GM23338 (cell line): ENCODE results near the gene CACNA1F. TPM values are rescaled to one million over a fixed set of nuclear protein-coding genes. Genes with fewer than 3 reads are reported as not detected.

Experiments
- ATAC-seq: fragments of 200-7000 bp; cut with Tn5 transposase; 3 replicates; pipeline ENCODE4 v1.9.1; 2020
- DNase-seq: peaks from one replicate; pipeline ENCODE4 v3.0.0-alpha.2; 2015; ENCODE audit warnings: low spot score
- H2AFZ ChIP-seq: fragments of 200-600 bp; sonication (generic); 2 replicates; pipeline ENCODE4 v1.8.0; 2016; ENCODE audit warnings: antibody characterized with exemption, mild to moderate bottlenecking, moderate library complexity
- H3F3A ChIP-seq: fragments of 200-600 bp; sonication (generic); replicated peaks from 2 replicates; pipeline ENCODE4 v1.8.0; 2017; ENCODE audit warnings: antibody characterized with exemption, mixed run types, low read depth
- H3K27ac ChIP-seq: fragments of 200-600 bp; sonication (generic); 2 replicates; pipeline ENCODE4 v1.6.1; 2016; ENCODE audit warnings: low read depth
- H3K27me3 ChIP-seq: fragments of 200-600 bp; sonication (generic); 2 replicates; pipeline ENCODE4 v1.8.0; 2016; ENCODE audit warnings: mild to moderate bottlenecking, mixed run types, moderate library complexity; ENCODE audit not compliant: insufficient read depth
- H3K36me3 ChIP-seq: fragments of 200-600 bp; sonication (generic); 2 replicates; pipeline ENCODE4 v1.8.0; 2016; ENCODE audit warnings: mild to moderate bottlenecking; ENCODE audit not compliant: insufficient read depth
- H3K4me1 ChIP-seq: fragments of 200-600 bp; sonication (generic); 2 replicates; pipeline ENCODE4 v1.8.0; 2016; ENCODE audit warnings: mild to moderate bottlenecking, moderate library complexity; ENCODE audit not compliant: insufficient read depth
- H3K4me2 ChIP-seq: fragments of 200-600 bp; sonication (generic); 2 replicates; pipeline ENCODE4 v1.7.1; 2017; ENCODE audit warnings: mixed run types
- H3K4me3 ChIP-seq: fragments of 200-600 bp; sonication (generic); 2 replicates; pipeline ENCODE4 v1.6.1; 2016; ENCODE audit warnings: mixed run types
- H3K79me2 ChIP-seq: fragments of 200-600 bp; sonication (generic); replicated peaks from 2 replicates; pipeline ENCODE4 v1.8.0; 2017; ENCODE audit warnings: mild to moderate bottlenecking; ENCODE audit not compliant: insufficient read depth
- H3K9me2 ChIP-seq: fragments of 200-600 bp; sonication (generic); 2 replicates; pipeline ENCODE4 v1.8.0; 2017; ENCODE audit not compliant: insufficient read depth
- H4K20me1 ChIP-seq: fragments of 200-600 bp; sonication (generic); replicated peaks from 2 replicates; pipeline ENCODE4 v1.8.0; 2017; ENCODE audit warnings: mild to moderate bottlenecking; ENCODE audit not compliant: insufficient read depth
- H3K27ac Mint-ChIP-seq: 2 replicates; pipeline ENCODE4 v1.8.0; 2020; ENCODE audit warnings: inconsistent platforms, mild to moderate bottlenecking, moderate library complexity, mixed read lengths
- H3K27me3 Mint-ChIP-seq: 3 replicates; pipeline ENCODE4 v1.8.0; 2022; ENCODE audit warnings: low read depth, mild to moderate bottlenecking, moderate library complexity, mixed read lengths, inconsistent platforms; ENCODE audit not compliant: insufficient read depth, poor library complexity
- H3K36me3 Mint-ChIP-seq: 3 replicates; pipeline ENCODE4 v1.8.0; 2021; ENCODE audit warnings: low read depth, mild to moderate bottlenecking, inconsistent platforms, moderate library complexity, mixed read lengths
- H3K4me1 Mint-ChIP-seq: 3 replicates; pipeline ENCODE4 v1.8.0; 2020; ENCODE audit warnings: mild to moderate bottlenecking, inconsistent platforms, mixed read lengths
- H3K4me3 Mint-ChIP-seq: 3 replicates; pipeline ENCODE4 v1.8.0; 2021; ENCODE audit warnings: moderate library complexity, mild to moderate bottlenecking, inconsistent platforms, mixed read lengths
- H3K9me3 Mint-ChIP-seq: 3 replicates; pipeline ENCODE4 v1.8.0; 2020; ENCODE audit warnings: moderate library complexity, mild to moderate bottlenecking, inconsistent platforms, mixed read lengths
- CREB1 ChIP-seq: fragments of 250-450 bp; sonication (Bioruptor Pico); IDR thresholded peaks from 2 replicates; pipeline ENCODE4 v1.5.0; 2020; ENCODE audit warnings: low read depth, mild to moderate bottlenecking, moderate library complexity
- ETS1 ChIP-seq: IDR thresholded peaks from 2 replicates; pipeline ENCODE4 v1.6.1; 2016; ENCODE audit warnings: antibody characterized with exemption
- EZH2 ChIP-seq: fragments of 200-600 bp; sonication (generic); IDR thresholded peaks from one replicate; pipeline ENCODE4 v1.8.0; 2017; ENCODE audit warnings: antibody characterized with exemption, mild to moderate bottlenecking, low read depth; ENCODE audit not compliant: unreplicated experiment
- EZH2phosphoT487 ChIP-seq: fragments of 200-600 bp; sonication (generic); IDR thresholded peaks from one replicate; pipeline ENCODE4 v1.8.1; 2018; ENCODE audit warnings: antibody characterized with exemption; ENCODE audit not compliant: unreplicated experiment
- JUNB ChIP-seq: IDR thresholded peaks from one replicate; pipeline ENCODE4 v1.6.1; 2016; ENCODE audit warnings: antibody characterized with exemption; ENCODE audit not compliant: unreplicated experiment
- NANOG ChIP-seq: IDR thresholded peaks from 2 replicates; pipeline ENCODE4 v1.6.1; 2016; ENCODE audit warnings: antibody characterized with exemption, borderline replicate concordance
- POLR2AphosphoS5 ChIP-seq: IDR thresholded peaks from 2 replicates; pipeline ENCODE4 v1.6.1; 2016; ENCODE audit warnings: antibody characterized with exemption, low read depth
- STAT1 ChIP-seq: IDR thresholded peaks from one replicate; pipeline ENCODE4 v1.6.1; 2016; ENCODE audit warnings: antibody characterized with exemption; ENCODE audit not compliant: unreplicated experiment
- ZNF114 ChIP-seq: fragments of 250-450 bp; sonication (Bioruptor Pico); IDR thresholded peaks from 2 replicates; pipeline ENCODE4 v1.5.0; 2020; ENCODE audit warnings: mild to moderate bottlenecking, moderate library complexity
- ZNF331 ChIP-seq: fragments of 250-450 bp; sonication (Bioruptor Pico); IDR thresholded peaks from 2 replicates; pipeline ENCODE4 v1.5.0; 2020; ENCODE audit warnings: low read depth, mild to moderate bottlenecking, moderate library complexity
- ZNF462 ChIP-seq: fragments of 250-450 bp; sonication (Bioruptor Pico); IDR thresholded peaks from 2 replicates; pipeline ENCODE4 v1.5.0; 2020; ENCODE audit warnings: mild to moderate bottlenecking, moderate library complexity
- polyA plus RNA-seq: library from polyadenylated mRNA; unstranded; fragments of >200 nt; fragmentation: Nextera tagmentation; extraction: Ambion mirVana; gene quantifications from 2 replicates; pipeline ENCODE4 v1.2.1, GENCODE V29; 2016
- total RNA-seq: library from RNA; depleted of rRNA; stranded (reverse); fragments of >200 nt; shearing (Covaris generic); gene quantifications from 2 replicates; pipeline ENCODE4 v1.2.3, GENCODE V29; 2014
- TF ChIP-seq, protein P1 (sequence below): IDR thresholded peaks from one replicate; pipeline ENCODE4 v1.6.1; 2018; ENCODE audit warnings: antibody characterized with exemption; ENCODE audit not compliant: unreplicated experiment
- TF ChIP-seq, protein P2 (sequence below), 2 experiments: fragments of 200-600 bp in 1 of 2; sonication (generic) in 1 of 2; conservative IDR thresholded peaks; 2 replicates each; pipeline versions ENCODE4 v1.5.1 to v1.6.1; 2016 to 2017; ENCODE audit warnings: antibody characterized with exemption in 2 of 2, low read depth in 2 of 2, mild to moderate bottlenecking in 2 of 2, moderate library complexity in 1 of 2

The CACNA1F gene
- total and polyA plus RNA-seq, 2 experiments from 2014 or later, result 0.44 to 0.90 TPM

- no peak for TF ChIP-seq EZH2phosphoT487
Measured at GRCh38 chrX:49204017-49204416, 29.1 kb downstream of the CACNA1F start (continued).

GRCh38 chrX:49203536-49203935, 29.6 kb downstream of the CACNA1F start:
- Mint-ChIP-seq H3K36me3 (no peaks in the 10 kb centered on the region), H3K9me3 (no peaks in the 10 kb centered on the region), H3K4me1 (peaks cover 9% of the 10 kb centered on the region), H3K27me3 (peaks cover 6% of the 10 kb centered on the region), H3K27ac (no peak overlapping the region), H3K4me3 (no peak overlapping the region)
- Histone ChIP-seq H4K20me1 (no peaks in the 10 kb centered on the region), H3K79me2 (no peaks in the 10 kb centered on the region), H2AFZ (no peak overlapping the region), H3K27ac (no peak overlapping the region), H3K4me2 (no peak overlapping the region), H3K4me1 (no peaks in the 10 kb centered on the region), H3K4me3 (no peak overlapping the region), H3K36me3 (no peaks in the 10 kb centered on the region), H3K27me3 (no peaks in the 10 kb centered on the region), H3F3A (no peaks in the 10 kb centered on the region), H3K9me2 (no peaks in the 10 kb centered on the region)
- DNase-seq (no peak), ATAC-seq (no peak)
- TF ChIP-seq EZH2phosphoT487 (no peak), ETS1 (no peak), POLR2AphosphoS5 (no peak), STAT1 (no peak), NANOG (no peak), ZNF462 (CRISPR knock-in tag) (no peak), ZNF114 (CRISPR knock-in tag) (no peak), CREB1 (CRISPR knock-in tag) (no peak), EZH2 (no peak), ZNF331 (CRISPR knock-in tag) (no peak), JUNB (no peak)
- TF ChIP-seq, protein P1, sequence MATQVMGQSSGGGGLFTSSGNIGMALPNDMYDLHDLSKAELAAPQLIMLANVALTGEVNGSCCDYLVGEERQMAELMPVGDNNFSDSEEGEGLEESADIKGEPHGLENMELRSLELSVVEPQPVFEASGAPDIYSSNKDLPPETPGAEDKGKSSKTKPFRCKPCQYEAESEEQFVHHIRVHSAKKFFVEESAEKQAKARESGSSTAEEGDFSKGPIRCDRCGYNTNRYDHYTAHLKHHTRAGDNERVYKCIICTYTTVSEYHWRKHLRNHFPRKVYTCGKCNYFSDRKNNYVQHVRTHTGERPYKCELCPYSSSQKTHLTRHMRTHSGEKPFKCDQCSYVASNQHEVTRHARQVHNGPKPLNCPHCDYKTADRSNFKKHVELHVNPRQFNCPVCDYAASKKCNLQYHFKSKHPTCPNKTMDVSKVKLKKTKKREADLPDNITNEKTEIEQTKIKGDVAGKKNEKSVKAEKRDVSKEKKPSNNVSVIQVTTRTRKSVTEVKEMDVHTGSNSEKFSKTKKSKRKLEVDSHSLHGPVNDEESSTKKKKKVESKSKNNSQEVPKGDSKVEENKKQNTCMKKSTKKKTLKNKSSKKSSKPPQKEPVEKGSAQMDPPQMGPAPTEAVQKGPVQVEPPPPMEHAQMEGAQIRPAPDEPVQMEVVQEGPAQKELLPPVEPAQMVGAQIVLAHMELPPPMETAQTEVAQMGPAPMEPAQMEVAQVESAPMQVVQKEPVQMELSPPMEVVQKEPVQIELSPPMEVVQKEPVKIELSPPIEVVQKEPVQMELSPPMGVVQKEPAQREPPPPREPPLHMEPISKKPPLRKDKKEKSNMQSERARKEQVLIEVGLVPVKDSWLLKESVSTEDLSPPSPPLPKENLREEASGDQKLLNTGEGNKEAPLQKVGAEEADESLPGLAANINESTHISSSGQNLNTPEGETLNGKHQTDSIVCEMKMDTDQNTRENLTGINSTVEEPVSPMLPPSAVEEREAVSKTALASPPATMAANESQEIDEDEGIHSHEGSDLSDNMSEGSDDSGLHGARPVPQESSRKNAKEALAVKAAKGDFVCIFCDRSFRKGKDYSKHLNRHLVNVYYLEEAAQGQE, result no peak
- TF ChIP-seq, protein P2, sequence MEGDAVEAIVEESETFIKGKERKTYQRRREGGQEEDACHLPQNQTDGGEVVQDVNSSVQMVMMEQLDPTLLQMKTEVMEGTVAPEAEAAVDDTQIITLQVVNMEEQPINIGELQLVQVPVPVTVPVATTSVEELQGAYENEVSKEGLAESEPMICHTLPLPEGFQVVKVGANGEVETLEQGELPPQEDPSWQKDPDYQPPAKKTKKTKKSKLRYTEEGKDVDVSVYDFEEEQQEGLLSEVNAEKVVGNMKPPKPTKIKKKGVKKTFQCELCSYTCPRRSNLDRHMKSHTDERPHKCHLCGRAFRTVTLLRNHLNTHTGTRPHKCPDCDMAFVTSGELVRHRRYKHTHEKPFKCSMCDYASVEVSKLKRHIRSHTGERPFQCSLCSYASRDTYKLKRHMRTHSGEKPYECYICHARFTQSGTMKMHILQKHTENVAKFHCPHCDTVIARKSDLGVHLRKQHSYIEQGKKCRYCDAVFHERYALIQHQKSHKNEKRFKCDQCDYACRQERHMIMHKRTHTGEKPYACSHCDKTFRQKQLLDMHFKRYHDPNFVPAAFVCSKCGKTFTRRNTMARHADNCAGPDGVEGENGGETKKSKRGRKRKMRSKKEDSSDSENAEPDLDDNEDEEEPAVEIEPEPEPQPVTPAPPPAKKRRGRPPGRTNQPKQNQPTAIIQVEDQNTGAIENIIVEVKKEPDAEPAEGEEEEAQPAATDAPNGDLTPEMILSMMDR (conservative IDR thresholded peaks at IDR 0.05; ENCODE audit: low read depth in 2 of 2), result no peak
